Neural cell (in vitro differentiated cells): Measurements from ENCODE around the gene FKBP1A. TPM values are rescaled to one million over a fixed set of nuclear protein-coding genes. Genes with fewer than 3 reads are reported as not detected.

Experiments used
- H2AFZ ChIP-seq: fragments of 200-600, 300-800 bp; sonication (generic), shearing (Covaris generic); 2 replicates; pipeline ENCODE4 v1.6.0; 2014; ENCODE audit warnings: low read depth, mild to moderate bottlenecking, antibody characterized with exemption, low read length, moderate library complexity
- H3F3A ChIP-seq: fragments of 200-600 bp; shearing (Covaris generic); 2 replicates; pipeline ENCODE4 v1.6.1; 2016; ENCODE audit warnings: mild to moderate bottlenecking, moderate library complexity, mixed read lengths, antibody characterized with exemption, low read length; ENCODE audit not compliant: insufficient read depth, poor library complexity, severe bottlenecking
- H3K27ac ChIP-seq: fragments of 200-600, 300-800 bp; sonication (generic), shearing (Covaris generic); 2 replicates; pipeline ENCODE4 v1.5.1; 2014; ENCODE audit warnings: mild to moderate bottlenecking, low read length, moderate library complexity
- H3K27me3 ChIP-seq: fragments of 300-800, 200-600 bp; sonication (generic), shearing (Covaris generic); 2 replicates; pipeline ENCODE4 v1.6.0; 2014; ENCODE audit warnings: mild to moderate bottlenecking, low read depth, low read length, moderate library complexity; ENCODE audit not compliant: insufficient read depth
- H3K36me3 ChIP-seq: fragments of 300-800, 200-600 bp; sonication (generic), shearing (Covaris generic); 2 replicates; pipeline ENCODE4 v1.5.1; 2014; ENCODE audit warnings: mild to moderate bottlenecking, antibody characterized with exemption, low read length, moderate library complexity; ENCODE audit not compliant: insufficient read depth
- H3K4me2 ChIP-seq: fragments of 300-800, 200-600 bp; sonication (generic), shearing (Covaris generic); 2 replicates; pipeline ENCODE4 v1.6.0; 2014; ENCODE audit warnings: mild to moderate bottlenecking, low read length
- H3K4me3 ChIP-seq: fragments of 300-800, 200-600 bp; sonication (generic), shearing (Covaris generic); 2 replicates; pipeline ENCODE4 v1.5.1; 2014; ENCODE audit warnings: mild to moderate bottlenecking, low read length, moderate library complexity
- H3K79me2 ChIP-seq: fragments of 200-600 bp; shearing (Covaris generic); replicated peaks from 2 replicates; pipeline ENCODE4 v1.6.0; 2014; ENCODE audit warnings: mild to moderate bottlenecking, low read length, moderate library complexity; ENCODE audit not compliant: insufficient read depth
- H3K9ac ChIP-seq: fragments of 300-800, 200-600 bp; sonication (generic), shearing (Covaris generic); 2 replicates; pipeline ENCODE4 v1.6.1; 2016; ENCODE audit warnings: mild to moderate bottlenecking, low read length, mixed read lengths
- H3K9me2 ChIP-seq: fragments of 200-600 bp; shearing (Covaris generic); 2 replicates; pipeline ENCODE4 v1.6.1; 2016; ENCODE audit warnings: mild to moderate bottlenecking, low read length, mixed read lengths; ENCODE audit not compliant: insufficient read depth
- H3K9me3 ChIP-seq: fragments of 200-600, 300-800 bp; sonication (generic), shearing (Covaris generic); 2 replicates; pipeline ENCODE4 v1.6.1; 2016; ENCODE audit warnings: mild to moderate bottlenecking, mixed run types, low read length, moderate library complexity, mixed read lengths
- H4K20me1 ChIP-seq: fragments of 200-600 bp; shearing (Covaris generic); 2 replicates; pipeline ENCODE4 v1.6.1; 2016; ENCODE audit warnings: mild to moderate bottlenecking, mixed run types; ENCODE audit not compliant: insufficient read depth
- CTCF ChIP-seq: fragments of 450-650 bp; IDR thresholded peaks from 2 replicates; pipeline ENCODE4 v1.5.1; 2014; ENCODE audit warnings: antibody characterized with exemption, mild to moderate bottlenecking, moderate library complexity; ENCODE audit not compliant: poor library complexity, severe bottlenecking
- EP300 ChIP-seq: fragments of 450-650 bp; conservative IDR thresholded peaks from 2 replicates; pipeline ENCODE4 v1.6.1; 2014; ENCODE audit warnings: antibody characterized with exemption, mild to moderate bottlenecking, moderate library complexity; ENCODE audit not compliant: poor library complexity, severe bottlenecking
- EZH2 ChIP-seq: fragments of 200-600, 300-800 bp; shearing (Covaris generic), sonication (generic); IDR thresholded peaks from 2 replicates; pipeline ENCODE4 v1.6.1; 2014; ENCODE audit warnings: antibody characterized with exemption, low read length, borderline replicate concordance, mild to moderate bottlenecking; ENCODE audit not compliant: insufficient read depth, poor library complexity, severe bottlenecking
- MXI1 ChIP-seq: fragments of 450-650 bp; conservative IDR thresholded peaks from 2 replicates; pipeline ENCODE4 v1.6.1; 2014; ENCODE audit warnings: antibody characterized with exemption, mild to moderate bottlenecking; ENCODE audit not compliant: poor library complexity, severe bottlenecking
- POLR2AphosphoS5 ChIP-seq: IDR thresholded peaks from 2 replicates; pipeline ENCODE4 v1.6.1; 2012
- RAD21 ChIP-seq: fragments of 450-650 bp; conservative IDR thresholded peaks from 2 replicates; pipeline ENCODE4 v1.6.1; 2014; ENCODE audit warnings: antibody characterized with exemption, mild to moderate bottlenecking, moderate library complexity
- SMC3 ChIP-seq: fragments of 450-650 bp; conservative IDR thresholded peaks from 2 replicates; pipeline ENCODE4 v1.6.1; 2014; ENCODE audit warnings: antibody characterized with exemption, mild to moderate bottlenecking, moderate library complexity; ENCODE audit not compliant: poor library complexity
- TAF1 ChIP-seq: IDR thresholded peaks from 2 replicates; pipeline ENCODE4 v1.6.1; 2012; ENCODE audit warnings: low read depth
- polyA plus RNA-seq: library from polyadenylated mRNA; depleted of rRNA; stranded (reverse); fragments of >200 nt; gene quantifications from 2 replicates; pipeline ENCODE4 v1.2.3, GENCODE V29; 2014
- TF ChIP-seq, protein P1 (sequence below): IDR thresholded peaks from 2 replicates; pipeline ENCODE4 v1.6.1; 2012; ENCODE audit warnings: borderline replicate concordance

Gene FKBP1A
- polyA plus RNA-seq, 1 donor from 2014 or later, result 150 TPM

GRCh38 chr20:1320902-1321653 lies 71.8 kb downstream of the FKBP1A start:
- H3K4me3 ChIP-seq, result no peak overlapping the region
- no peaks in the 10 kb centered on the region for H3K36me3 ChIP-seq
- no peak overlapping the region for H3K27ac ChIP-seq
- H3K9ac ChIP-seq, result no peak overlapping the region
- H4K20me1 ChIP-seq, result no peaks in the 10 kb centered on the region
- no peaks in the 10 kb centered on the region for H3F3A ChIP-seq
- TF ChIP-seq, protein P1, sequence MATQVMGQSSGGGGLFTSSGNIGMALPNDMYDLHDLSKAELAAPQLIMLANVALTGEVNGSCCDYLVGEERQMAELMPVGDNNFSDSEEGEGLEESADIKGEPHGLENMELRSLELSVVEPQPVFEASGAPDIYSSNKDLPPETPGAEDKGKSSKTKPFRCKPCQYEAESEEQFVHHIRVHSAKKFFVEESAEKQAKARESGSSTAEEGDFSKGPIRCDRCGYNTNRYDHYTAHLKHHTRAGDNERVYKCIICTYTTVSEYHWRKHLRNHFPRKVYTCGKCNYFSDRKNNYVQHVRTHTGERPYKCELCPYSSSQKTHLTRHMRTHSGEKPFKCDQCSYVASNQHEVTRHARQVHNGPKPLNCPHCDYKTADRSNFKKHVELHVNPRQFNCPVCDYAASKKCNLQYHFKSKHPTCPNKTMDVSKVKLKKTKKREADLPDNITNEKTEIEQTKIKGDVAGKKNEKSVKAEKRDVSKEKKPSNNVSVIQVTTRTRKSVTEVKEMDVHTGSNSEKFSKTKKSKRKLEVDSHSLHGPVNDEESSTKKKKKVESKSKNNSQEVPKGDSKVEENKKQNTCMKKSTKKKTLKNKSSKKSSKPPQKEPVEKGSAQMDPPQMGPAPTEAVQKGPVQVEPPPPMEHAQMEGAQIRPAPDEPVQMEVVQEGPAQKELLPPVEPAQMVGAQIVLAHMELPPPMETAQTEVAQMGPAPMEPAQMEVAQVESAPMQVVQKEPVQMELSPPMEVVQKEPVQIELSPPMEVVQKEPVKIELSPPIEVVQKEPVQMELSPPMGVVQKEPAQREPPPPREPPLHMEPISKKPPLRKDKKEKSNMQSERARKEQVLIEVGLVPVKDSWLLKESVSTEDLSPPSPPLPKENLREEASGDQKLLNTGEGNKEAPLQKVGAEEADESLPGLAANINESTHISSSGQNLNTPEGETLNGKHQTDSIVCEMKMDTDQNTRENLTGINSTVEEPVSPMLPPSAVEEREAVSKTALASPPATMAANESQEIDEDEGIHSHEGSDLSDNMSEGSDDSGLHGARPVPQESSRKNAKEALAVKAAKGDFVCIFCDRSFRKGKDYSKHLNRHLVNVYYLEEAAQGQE, result no peak
- no peak for TF ChIP-seq TAF1
- TF ChIP-seq POLR2AphosphoS5, result no peak
- TF ChIP-seq RAD21, result no peak
- TF ChIP-seq CTCF, result no peak
- TF ChIP-seq MXI1, result no peak
- TF ChIP-seq SMC3, result no peak
- TF ChIP-seq EP300, result no peak
- TF ChIP-seq EZH2, result no peak
- peaks cover 5% of the 10 kb centered on the region for H3K79me2 ChIP-seq
- H2AFZ ChIP-seq, result no peak overlapping the region
- no peaks in the 10 kb centered on the region for H3K9me2 ChIP-seq
- no peaks in the 10 kb centered on the region for H3K9me3 ChIP-seq
- H3K4me2 ChIP-seq, result no peak overlapping the region
- no peaks in the 10 kb centered on the region for H3K27me3 ChIP-seq

DNA sequence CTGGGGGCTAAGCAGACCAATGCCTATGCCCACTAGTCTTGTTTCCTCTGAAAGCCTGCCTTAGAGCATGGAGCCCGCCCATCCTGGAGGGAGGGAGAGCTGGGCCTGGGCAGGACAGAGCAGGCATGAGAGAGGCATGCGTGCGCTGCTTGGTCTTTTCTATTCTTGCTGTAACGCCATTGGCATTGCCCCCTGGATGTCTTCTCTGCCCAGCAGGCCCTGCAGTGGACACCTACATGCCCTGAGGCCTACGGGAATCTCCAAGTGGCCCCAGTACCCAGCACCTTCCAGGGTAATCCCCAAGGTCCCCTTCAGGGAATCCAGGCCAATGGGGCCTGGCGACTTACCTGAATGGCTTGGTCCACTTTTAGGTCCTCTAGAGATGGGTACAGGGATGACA lies 72.8 kb downstream of the FKBP1A start:
- Histone ChIP-seq H3F3A (no peaks in the 10 kb centered on the region), H3K9me2 (no peaks in the 10 kb centered on the region), H3K27me3 (no peaks in the 10 kb centered on the region), H4K20me1 (no peaks in the 10 kb centered on the region), H3K79me2 (no peaks in the 10 kb centered on the region), H3K36me3 (no peaks in the 10 kb centered on the region), H3K9ac (no peak overlapping the region), H3K27ac (no peak overlapping the region), H3K4me3 (no peak overlapping the region), H3K4me2 (no peak overlapping the region), H3K9me3 (no peaks in the 10 kb centered on the region), H2AFZ (no peak overlapping the region)
- no peak for TF ChIP-seq EP300
- TF ChIP-seq CTCF, result no peak
- TF ChIP-seq TAF1, result no peak
- TF ChIP-seq EZH2, result no peak
- TF ChIP-seq MXI1, result no peak
- TF ChIP-seq RAD21, result no peak
- no peak for TF ChIP-seq POLR2AphosphoS5
- TF ChIP-seq, protein P1, result no peak
- TF ChIP-seq SMC3, result no peak
